HG02623 (cell line): ENCODE measurements around the gene UBE2L5.
"Not testable (repeated sequence)": the region's sequence is repeated elsewhere in the genome, so short reads cannot be mapped to it uniquely, and the experiment has no call there.

Experiments used
- ATAC-seq: cut with Tn5 transposase; IDR thresholded peaks from one replicate; pipeline ENCODE4 v1.9.1; 2021; ENCODE audit warnings: moderate library complexity; ENCODE audit not compliant: unreplicated experiment

Gene UBE2L5

DNA sequence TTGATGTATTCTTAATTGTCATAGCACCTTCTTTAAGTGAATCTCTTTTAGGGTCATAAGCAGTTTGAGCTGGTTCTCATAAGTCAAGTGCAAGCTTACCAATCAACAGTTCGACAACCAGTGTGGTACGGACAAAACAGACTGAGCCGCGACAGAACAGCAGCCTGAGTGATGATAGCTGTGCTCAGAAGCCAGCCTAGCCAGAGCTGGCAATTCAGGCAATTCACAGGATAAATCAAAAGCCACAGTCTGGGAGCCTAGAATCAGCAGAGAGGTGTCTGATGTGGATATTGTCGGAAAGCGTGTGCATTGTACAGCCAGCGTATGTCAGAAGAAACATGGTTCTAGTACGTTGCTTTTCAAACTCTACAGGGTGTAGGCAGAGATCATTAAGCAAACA is 14.9 kb downstream of the UBE2L5 start:
- ATAC-seq: no peak

DNA sequence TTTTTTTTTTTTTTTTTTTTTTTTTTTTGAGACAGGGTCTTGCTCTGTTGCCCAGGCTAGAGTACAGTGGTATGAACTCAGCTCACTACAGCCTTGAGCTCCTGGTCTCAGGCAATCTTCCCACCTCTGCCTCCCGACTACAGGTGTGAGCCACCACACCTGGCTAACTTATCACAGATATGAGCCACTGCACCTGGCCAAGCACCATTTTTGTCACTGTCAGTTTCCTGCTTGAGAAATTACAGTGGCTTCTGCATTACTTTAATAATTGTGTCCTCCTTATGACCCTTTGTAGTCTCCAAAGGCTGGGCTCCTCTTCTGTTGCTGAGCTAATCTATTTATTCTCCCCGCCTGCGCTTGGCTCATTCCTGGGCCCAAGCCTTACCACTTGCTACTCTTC is 16.0 kb downstream of the UBE2L5 start:
- no peak for ATAC-seq

DNA sequence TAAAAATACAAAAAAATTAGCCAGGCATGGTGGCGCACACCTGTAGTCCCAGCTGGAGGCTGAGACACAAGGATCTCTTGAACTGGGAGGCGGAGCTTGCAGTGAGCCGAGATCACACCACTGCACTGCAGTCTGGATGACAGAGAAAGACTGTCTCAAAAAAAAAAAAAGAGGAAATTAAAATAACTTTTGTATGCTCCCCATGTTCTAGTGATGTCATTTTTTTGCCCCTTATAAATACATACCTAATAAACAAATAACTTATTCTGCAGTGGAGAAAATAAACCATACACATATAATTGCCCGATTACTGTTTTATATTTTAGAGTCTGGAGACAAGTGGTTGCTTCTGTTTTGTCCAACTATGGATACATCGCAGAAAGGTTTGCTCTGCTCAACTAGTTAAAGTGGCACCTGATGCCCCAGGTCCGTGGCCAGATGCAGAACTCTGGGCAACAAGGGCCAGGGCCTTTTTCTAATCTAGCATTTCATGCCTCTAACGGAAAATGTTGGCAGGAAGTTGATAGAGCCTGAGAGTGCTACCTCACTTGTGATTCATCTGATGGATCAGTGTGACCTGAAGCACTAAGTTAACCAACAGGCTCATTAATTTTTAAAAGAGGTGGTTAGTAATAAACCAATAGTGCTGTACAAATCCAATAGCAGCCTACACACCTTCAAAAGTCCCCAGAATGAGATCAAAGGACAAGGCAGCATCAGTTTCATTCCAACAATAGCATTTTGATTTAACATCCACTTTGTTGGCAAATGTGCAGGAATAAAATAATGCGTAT is 18.8 kb downstream of the UBE2L5 start:
- ATAC-seq: no peak

DNA sequence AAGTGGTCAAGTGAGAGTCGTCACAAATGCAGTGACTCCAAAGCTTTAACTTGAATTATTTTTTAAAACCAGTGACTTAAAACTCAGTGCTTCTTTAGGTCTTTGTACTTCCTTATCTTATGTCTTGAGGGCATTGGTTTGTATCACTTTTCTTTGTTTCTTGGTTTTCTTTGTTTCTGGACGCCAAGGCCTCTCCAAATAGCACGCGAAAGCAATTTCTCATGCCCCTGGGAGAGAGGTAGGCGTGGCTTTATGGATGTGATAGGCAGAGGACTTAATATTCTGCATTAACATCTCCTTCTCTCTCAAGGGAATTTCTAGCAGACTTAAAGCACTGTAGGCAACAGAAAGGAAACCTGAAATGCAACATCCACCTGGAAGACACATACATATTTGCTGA is 20.6 kb downstream of the UBE2L5 start:
- ATAC-seq: no peak

DNA sequence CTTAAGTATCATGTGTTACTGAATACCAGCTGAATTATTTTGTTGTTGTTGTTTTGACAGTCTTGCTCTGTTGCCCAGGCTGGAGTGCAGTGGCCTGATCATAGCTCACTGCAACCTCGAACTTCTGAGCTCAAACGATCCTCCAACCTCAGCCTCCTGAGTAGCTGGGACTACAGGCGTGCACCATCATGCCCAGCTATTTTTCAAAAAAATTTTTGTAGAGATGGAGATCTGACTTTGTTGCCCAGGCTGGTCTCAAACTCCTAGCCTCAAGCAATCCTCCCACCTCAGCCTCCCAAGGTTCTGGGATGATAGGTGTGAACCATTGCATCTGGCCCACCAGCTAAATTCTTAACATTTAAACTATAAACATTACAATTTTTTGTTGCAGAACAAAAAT is 21.2 kb downstream of the UBE2L5 start:
- not testable (repeated sequence) for ATAC-seq

DNA sequence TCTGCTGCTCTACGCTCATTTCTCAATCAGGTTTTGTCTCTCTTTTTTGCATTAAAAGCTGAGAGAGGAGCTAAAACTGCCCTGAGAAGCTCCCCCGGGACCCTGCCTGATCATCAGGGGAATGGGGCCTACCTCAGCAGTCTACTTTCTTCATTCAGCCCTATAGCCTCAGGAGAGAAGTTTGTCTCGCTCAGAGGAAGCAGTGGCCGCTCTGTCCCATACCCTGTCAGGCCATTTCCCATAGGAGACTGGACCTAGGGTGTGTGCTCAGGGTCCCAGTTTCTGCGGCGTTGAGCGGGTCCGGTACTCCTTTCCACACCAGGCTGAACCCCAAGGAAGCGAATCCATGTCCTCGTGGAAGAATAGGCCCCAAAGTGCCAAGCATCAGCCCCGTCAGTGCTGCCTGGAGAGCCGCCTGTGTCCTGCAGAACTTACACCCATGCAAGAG is 21.7 kb downstream of the UBE2L5 start:
- ATAC-seq: peak; percentile 24

DNA sequence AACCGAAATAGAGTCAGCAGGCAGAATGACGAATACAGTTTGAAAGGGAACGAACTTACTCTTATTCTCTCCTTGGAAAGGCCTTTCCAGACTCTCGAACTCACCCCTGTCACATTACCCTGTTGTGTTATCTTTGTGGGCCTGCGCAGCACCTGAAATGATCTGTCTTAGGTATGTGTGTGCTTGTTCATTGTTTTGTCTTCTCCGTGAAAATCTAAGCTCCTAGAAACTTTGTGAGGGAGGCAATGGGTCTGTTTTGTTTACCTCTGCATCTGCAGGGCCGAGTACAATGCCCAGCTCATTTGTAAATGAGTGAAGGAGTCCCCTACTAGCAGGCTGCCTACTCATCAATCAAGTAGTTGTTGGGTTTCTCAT is 23.8 kb downstream of the UBE2L5 start:
- ATAC-seq: peak; percentile 8

DNA sequence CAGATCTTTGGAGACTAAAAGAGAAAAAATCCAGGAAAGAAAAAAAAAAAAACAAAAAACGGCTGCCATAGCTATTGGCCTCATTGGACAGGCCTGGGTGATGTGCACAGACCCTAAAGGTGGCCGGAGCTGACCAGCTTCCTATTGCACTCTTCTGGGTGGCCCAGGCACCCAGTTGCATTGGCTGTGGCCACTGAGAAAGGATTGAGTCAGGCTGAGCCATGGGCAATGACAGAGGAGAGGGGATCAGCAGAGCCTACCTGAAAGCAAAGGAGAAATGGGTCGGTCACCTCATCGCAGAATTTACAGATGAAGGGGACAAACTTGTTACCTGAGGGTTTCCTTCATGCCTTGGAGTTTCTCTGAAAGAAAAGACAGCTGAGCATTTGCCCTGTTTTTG is 26.1 kb downstream of the UBE2L5 start:
- ATAC-seq: no peak

DNA sequence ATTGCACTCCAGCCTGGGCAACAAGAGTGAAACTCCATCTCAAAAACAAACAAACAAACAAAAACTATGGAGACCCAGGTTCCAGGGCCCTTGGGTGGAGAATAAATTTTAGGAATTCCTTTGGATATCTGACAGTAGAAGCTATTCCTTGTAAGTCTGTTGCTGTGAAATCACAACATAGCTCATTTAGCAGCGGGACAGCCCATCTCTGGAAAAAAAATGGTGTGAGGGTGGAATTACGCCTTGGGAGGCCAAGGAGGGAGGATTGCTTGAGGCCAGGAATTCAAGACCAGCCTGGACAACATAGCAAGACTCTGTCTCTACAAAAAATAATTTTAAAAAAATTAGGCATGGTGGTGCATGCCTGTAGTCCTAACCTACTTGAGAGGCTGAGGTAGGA is 27.8 kb downstream of the UBE2L5 start:
- no peak for ATAC-seq

DNA sequence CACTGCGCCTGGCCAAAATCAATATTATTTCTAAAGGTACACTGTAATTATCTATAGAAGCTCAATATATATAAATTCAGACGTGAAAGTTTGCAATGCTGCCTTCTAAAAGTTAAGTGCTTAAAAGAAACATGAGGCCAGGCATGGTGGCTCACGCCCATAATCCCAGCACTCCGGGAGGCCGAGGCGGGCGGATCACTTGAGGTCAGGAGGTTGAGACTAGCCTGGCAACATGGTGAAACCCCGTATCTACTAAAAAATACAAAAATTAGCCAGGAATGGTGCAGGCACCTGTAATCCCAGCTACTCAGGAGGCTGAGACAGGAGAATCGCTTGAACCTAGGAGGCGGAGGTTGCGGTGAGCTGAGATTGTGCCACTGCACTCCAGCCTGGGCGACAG is 29.2 kb downstream of the UBE2L5 start:
- ATAC-seq: not testable (repeated sequence)

DNA sequence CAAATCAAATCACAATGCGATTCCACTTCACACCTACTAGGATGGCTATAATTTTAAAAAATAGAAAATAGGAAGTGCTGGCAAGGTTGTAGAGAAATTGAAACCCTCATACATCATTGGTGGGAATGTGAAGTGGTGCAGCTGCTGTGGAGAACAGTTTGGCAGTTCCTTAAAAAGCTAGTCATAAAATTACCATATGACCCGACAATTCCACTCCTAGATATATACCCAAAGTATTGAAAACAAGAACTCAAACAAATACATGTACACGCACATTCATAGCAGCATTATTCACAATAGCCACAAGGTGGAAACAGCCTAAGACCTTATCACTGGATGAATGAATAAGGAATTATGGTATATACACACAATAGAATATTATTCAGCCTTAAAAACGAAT is 31.4 kb downstream of the UBE2L5 start:
- ATAC-seq: no peak

DNA sequence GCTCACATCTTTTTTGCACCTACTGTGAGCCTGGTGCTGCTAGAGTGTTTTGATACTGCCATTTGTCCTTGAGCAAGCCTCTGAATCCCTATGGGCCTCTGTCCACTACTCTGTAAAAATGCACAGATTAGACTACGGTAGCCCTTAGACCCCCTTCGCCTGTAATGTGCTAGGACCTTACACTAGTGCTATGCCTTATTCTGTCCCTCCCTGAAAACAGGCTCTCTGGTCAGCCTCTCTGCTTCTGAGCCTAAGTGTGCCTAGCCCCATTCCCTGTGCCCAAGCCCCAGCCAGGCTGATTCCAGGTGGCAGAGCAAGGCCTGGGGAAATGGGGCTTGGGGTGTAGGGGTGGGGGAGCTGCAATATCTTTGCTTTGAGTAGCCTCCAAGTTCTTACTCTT is 32.7 kb downstream of the UBE2L5 start:
- ATAC-seq: no peak

DNA sequence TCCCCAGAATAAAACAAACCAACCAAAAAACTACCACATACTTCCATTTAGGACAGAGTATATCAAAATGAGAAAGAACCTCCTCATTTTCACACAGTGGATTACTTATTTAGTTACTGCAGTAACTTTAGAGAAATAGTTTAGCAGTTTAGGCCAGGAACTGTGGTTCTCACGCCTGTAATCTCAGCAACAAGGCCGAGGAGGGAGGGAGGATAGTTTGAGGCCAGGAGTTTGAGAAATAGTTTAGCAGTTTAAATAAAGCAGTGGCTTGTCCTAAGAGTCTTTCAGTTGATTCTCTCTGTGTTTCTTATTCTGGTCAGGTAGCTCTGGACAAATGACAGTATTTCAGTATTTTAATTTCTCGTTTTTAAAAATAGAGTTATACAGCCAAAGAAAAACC is 34.0 kb downstream of the UBE2L5 start:
- no peak for ATAC-seq

DNA sequence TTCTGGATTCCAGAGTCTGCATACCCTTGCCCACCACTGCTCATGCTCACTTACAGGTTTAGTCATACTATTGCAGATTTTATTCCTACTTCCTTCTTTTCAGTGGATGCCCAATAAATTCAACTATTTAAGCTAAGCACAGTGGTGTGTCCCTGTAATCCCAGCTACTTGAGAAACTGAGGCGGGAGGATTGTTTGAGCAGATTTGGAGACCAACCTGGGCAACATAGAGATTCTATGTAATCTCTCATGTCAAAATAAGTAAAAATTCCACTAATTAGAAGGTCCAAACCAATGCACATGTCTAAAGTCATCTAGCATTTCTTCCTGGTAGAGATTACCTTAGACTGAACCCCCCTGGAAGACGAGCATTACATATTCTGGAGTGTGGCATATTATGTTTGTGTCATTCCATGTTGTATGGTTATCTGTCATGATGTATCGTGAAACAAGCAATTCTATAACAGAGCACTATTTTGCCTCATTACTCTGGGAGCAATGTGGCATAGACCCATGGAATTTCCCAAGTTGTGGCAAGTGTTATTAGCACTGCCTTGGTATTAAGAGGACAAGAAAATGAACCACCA is 35.1 kb downstream of the UBE2L5 start:
- ATAC-seq: no peak

DNA sequence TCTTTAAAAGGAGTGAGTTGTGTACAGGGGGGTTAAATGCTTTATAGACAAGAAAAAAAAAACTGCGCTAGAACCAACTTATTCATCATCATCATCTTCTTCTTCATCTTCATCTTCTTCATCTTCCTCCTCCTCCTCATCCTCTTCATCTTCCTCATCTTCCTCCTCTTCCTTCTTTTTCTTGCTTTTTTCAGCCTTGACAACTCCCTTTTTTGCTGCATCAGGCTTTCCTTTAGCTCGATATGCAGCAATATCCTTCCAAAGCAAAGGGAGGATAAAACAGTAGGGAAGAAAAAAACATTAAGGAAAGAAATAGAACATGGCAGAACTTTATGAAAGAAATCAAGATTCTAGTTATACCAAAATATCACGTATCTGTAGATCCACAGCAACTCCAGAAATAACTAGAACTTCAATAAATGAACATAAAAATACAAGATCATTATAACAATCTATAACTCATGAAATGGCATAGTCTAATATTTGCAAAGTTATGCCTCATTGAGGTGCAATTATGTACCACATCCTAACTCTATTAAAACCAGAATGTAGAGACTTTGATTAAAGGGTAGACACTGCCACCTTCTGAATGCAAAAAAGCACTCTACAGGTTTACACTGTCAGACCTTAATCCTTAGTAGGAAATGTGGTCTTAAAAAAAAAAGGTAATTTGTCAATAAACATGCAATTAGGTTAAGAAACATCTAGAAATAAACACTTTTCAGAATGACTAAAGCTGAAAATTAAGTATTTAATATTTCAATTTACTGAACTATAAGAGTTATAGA is 39.2 kb downstream of the UBE2L5 start:
- not testable (repeated sequence) for ATAC-seq

DNA sequence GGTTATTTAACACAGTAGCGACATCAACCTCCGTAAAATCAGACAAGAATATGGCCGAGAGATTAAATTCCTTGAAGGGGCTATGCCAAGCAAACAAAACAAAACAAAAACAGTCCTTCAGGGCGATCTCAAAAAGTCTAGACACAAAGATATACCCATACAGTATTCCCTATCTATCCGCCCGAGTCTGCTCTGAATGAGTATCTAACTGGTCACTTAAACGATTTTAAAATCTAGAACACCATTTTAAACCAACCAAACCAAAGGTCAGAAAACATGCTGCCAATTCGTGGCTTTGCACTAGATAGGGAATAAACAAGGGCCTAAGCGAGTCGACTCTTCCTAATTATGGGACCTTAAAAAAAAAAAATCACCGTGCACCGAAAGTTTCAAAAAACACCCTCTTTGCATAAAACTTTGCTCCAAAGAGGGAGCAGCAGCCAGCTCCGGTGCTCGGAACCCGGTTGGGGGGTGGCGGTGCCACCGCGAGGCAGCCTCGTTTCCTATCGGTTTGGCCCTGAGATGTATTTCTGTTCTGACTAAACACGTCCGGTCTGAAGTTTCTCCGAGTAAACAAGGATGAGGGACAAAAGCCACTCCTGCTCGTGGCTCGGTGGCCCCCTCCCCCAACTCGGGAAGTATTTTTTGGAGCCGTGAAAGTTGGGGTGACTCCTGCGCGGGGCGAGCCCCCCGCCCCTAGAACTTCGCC is 41.6 kb downstream of the UBE2L5 start:
- ATAC-seq: peak; percentile 25

DNA sequence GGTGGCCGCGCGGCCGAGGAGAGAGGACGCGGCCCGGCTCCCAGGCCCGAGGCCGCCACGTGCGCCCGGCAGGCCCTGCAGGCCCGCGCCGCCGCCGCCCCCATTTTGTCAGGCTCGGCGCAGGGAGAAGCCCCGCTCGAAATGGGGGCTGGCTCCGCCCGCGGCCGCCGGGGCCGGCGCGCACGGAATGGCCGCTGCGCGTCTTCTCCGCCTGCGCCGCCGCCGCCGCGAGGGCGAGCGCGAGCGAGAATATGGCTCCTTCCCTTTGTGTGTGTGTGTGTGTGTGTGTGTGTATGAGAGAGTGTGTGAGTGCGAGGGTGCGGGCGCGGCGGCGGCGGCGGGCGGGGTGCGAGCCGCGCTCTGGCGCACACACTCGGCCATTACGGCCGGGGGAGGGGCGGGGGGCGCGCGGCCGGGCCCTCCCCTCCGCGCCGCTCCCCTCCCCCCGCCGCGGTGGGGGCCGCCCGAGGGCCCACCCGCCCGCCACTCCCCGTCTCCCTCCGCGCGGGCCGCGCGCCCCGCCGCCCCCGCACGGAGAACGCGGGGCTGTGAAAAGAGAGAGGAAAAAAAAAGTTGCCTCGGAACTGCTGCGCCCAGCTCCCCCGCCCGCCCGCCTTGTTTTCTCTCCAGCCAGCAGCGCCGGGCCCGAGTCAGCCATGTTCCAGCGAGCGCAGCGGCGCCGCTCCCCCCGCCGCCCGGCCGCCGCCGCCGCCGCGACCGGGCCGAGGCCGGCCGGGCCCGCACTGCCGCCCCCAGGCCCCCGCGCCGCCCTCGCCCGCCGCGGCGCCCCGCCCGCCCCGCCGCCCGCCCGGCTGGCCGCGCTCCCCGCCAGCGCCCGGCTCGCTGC is 42.4 kb downstream of the UBE2L5 start:
- peak; percentile 21 for ATAC-seq

DNA sequence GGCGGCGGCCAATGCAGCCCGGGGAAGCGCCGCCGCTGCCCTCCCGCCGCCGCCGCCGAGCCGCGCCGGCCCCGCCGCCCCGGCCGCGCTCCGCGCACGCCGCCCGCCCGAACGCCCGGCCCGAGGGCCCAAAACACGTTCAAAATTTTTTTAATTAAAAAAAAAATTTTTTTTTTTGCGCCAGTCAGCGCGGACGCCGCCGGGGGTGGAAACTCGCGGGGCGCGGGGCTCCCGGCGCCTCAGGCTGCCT is 43.0 kb downstream of the UBE2L5 start:
- ATAC-seq: no peak

DNA sequence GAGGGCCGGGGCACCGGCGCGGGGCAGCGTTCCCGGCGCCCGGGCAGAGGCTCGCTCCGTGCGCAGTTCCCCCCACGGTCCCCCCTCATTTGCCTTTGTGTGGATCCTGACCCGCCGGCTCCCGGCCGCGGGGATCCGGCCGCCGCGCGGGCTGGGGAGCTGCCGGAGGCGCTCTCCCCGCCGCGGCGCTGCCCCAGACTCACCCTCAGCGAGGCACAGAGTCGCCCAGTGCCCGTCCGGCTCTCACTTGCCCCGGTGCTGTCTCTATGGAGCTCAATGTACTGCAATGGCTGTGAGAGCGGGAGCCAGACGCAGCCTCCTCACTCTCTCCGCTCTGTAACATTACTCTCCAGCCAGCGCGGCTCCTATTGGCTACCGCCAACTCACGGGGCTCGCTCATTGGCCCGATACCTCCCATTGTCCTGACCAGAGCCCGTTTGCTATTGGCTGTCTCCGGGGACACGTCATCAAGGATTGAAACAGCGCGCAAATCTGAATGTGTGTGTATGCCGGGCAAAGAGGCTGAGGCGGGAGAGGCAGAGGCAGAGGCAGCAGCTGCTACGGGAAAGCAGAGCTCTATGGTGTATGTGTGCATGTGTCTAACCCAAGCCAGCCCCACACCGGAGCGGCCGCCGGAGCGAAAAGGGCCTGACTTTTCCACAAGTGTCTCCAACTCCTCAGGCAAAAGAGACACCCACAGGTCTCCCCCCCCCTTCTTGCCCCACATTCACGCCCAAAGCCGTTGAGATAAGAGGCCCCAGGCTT is 43.5 kb downstream of the UBE2L5 start, which contains the start of gene HMGB1:
TSS of gene HMGB1 (minus strand) at position 344 of the 765 bp plus-strand sequence. CDS start 2,256 bp downstream, outside the sequence.
- peak; percentile 87 for ATAC-seq

DNA sequence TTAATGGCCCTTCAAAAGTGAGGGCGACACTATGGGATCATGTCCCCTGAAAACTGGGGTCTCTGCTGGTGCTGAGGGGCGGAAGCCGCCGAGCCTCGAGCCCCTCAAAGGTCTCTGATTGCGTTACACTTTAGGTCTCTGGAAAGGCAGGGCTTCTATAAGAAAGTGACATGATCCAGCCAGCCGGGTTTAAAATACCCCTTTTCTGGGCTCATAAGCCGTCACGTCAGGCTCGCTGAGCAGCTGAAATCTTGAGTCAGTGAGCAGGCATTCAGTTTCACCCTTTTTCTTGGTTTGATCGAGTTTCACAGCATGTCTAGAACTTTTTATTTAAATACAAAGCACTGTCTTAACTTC is 44.0 kb downstream of the UBE2L5 start:
- no peak for ATAC-seq
